Measurements from ENCODE around the gene ABHD18.

DNA sequence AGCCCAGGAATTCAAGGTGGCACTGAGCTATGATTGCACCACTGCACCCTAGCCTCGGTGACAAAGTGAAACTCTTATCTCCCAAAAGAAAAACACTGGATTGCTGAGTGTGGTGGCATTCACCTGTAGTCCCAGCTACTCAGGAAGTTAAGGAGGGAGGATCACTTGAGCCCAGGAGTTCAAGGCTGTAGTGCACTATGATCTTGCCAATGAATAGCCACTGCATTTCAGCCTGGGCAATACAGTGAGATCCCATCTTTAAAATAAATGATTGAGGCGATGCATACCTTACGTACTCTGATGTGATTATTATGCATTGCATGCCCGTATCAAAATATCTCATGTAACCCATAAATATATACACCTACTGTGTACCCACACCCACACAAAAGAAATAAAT, 64.7 kb downstream of the ABHD18 start:
- TF ChIP-seq POLR2A (IDR thresholded peaks at IDR 0.05) (no peak), POLR2AphosphoS5 (IDR thresholded peaks at IDR 0.05) (no peak)
- TF ChIP-seq, protein P1, sequence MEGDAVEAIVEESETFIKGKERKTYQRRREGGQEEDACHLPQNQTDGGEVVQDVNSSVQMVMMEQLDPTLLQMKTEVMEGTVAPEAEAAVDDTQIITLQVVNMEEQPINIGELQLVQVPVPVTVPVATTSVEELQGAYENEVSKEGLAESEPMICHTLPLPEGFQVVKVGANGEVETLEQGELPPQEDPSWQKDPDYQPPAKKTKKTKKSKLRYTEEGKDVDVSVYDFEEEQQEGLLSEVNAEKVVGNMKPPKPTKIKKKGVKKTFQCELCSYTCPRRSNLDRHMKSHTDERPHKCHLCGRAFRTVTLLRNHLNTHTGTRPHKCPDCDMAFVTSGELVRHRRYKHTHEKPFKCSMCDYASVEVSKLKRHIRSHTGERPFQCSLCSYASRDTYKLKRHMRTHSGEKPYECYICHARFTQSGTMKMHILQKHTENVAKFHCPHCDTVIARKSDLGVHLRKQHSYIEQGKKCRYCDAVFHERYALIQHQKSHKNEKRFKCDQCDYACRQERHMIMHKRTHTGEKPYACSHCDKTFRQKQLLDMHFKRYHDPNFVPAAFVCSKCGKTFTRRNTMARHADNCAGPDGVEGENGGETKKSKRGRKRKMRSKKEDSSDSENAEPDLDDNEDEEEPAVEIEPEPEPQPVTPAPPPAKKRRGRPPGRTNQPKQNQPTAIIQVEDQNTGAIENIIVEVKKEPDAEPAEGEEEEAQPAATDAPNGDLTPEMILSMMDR (IDR thresholded peaks at IDR 0.05 in 8 of 11, conservative IDR thresholded peaks at IDR 0.05 in 3 of 11) = no peak

Data from spleen (tissue), 7 donors.